GM21390 (cell line): Measurements from ENCODE around the gene FOS.
"Not testable (repeated sequence)": the region's sequence is repeated elsewhere in the genome, so short reads cannot be mapped to it uniquely, and the experiment has no call there.

Experiments
- ATAC-seq: cut with Tn5 transposase; IDR thresholded peaks from one replicate; pipeline ENCODE4 v1.9.1; 2021; ENCODE audit not compliant: unreplicated experiment

The FOS gene

DNA sequence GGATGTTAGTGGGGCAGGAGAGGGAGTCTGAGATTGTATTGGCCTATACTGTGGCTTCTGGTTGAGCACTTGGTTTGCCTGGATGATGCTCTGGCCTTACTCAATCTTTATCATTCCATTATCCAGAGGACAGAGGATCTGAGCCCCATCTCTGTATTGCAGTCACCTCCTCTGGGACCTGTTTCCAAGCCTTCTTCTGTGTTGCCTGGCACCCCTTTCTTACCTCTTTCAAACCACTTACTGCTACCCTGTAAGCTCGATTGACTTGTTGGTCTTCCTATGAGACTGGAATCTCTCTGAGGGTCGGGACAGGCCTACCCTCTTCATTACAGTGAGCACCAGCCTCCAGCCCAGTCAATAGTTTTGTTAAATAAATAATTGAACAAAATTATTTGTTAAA is 3.0 kb upstream of the FOS start:
- no peak for ATAC-seq

DNA sequence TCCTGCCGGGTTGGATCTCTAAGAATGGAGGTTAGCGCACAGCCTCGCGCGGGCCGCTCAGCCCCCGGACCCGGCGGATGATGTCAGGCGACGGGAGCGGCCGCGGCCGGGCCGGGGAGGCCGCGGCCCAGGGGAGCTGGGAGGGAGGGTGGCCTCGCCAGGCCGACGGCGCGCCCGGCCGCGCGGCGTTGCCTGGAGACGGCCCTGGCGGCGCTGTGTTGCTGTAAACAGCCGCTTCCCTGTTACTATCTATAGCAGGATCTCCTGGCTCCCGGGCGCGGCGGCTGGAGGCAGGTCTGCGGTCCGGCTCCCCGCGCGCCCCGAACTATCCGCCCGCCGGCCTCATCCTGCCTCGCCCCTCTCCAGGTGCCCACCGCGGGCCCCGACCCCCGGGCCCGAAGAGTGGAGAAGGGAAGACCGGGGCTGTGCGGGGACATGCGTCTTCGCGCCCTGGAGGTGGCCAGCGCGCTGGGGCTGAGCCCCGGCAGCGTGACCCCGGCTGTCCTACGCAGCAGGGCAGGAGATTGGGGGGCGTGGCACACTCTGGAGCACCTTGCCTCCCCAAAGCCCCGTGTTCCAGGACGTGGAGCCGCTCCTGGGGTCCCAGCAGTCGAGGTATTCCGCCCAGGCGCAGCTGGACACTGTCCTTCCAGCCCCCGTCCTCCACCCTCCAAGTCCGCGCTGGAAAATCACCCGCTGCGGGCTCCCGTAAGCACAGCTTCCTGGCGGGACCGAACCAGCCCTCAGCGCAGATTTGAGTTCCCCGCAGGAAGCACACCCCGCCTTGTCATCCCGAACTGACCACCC is 1.4 kb upstream of the FOS start:
- ATAC-seq, result no peak

DNA sequence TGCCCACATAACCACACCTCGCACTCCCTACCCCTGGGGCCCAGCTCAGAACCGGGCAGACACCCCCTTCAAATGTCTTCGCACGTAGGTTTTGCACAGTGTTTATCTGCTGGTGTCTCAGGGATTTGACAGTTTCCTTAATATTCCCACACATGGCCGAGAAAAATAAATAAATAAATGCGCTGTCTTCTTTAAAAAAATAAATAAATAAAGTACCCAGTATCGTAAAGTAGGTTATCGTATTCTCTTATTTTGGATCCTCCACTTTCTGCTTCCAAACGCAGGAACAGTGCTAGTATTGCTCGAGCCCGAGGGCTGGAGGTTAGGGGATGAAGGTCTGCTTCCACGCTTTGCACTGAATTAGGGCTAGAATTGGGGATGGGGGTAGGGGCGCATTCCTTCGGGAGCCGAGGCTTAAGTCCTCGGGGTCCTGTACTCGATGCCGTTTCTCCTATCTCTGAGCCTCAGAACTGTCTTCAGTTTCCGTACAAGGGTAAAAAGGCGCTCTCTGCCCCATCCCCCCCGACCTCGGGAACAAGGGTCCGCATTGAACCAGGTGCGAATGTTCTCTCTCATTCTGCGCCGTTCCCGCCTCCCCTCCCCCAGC is 710 bp upstream of the FOS start:
- no peak for ATAC-seq

DNA sequence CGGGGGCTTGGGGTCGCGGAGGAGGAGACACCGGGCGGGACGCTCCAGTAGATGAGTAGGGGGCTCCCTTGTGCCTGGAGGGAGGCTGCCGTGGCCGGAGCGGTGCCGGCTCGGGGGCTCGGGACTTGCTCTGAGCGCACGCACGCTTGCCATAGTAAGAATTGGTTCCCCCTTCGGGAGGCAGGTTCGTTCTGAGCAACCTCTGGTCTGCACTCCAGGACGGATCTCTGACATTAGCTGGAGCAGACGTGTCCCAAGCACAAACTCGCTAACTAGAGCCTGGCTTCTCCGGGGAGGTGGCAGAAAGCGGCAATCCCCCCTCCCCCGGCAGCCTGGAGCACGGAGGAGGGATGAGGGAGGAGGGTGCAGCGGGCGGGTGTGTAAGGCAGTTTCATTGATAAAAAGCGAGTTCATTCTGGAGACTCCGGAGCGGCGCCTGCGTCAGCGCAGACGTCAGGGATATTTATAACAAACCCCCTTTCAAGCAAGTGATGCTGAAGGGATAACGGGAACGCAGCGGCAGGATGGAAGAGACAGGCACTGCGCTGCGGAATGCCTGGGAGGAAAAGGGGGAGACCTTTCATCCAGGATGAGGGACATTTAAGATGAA is 630 bp downstream of the FOS start:
- ATAC-seq, result peak; percentile 14

DNA sequence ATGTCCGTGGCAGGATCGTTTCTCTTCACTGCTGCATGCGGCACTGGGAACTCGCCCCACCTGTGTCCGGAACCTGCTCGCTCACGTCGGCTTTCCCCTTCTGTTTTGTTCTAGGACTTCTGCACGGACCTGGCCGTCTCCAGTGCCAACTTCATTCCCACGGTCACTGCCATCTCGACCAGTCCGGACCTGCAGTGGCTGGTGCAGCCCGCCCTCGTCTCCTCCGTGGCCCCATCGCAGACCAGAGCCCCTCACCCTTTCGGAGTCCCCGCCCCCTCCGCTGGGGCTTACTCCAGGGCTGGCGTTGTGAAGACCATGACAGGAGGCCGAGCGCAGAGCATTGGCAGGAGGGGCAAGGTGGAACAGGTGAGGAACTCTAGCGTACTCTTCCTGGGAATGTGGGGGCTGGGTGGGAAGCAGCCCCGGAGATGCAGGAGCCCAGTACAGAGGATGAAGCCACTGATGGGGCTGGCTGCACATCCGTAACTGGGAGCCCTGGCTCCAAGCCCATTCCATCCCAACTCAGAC is 1.2 kb downstream of the FOS start:
- no peak for ATAC-seq

DNA sequence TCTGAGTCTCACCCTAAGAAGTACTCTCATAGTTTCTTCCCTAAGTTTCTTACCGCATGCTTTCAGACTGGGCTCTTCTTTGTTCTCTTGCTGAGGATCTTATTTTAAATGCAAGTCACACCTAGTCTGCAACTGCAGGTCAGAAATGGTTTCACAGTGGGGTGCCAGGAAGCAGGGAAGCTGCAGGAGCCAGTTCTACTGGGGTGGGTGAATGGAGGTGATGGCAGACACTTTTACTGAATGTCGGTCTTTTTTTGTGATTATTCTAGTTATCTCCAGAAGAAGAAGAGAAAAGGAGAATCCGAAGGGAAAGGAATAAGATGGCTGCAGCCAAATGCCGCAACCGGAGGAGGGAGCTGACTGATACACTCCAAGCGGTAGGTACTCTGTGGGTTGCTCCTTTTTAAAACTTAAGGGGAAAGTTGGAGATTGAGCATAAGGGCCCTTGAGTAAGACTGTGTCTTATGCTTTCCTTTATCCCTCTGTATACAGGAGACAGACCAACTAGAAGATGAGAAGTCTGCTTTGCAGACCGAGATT is 1.7 kb downstream of the FOS start:
- no peak for ATAC-seq

DNA sequence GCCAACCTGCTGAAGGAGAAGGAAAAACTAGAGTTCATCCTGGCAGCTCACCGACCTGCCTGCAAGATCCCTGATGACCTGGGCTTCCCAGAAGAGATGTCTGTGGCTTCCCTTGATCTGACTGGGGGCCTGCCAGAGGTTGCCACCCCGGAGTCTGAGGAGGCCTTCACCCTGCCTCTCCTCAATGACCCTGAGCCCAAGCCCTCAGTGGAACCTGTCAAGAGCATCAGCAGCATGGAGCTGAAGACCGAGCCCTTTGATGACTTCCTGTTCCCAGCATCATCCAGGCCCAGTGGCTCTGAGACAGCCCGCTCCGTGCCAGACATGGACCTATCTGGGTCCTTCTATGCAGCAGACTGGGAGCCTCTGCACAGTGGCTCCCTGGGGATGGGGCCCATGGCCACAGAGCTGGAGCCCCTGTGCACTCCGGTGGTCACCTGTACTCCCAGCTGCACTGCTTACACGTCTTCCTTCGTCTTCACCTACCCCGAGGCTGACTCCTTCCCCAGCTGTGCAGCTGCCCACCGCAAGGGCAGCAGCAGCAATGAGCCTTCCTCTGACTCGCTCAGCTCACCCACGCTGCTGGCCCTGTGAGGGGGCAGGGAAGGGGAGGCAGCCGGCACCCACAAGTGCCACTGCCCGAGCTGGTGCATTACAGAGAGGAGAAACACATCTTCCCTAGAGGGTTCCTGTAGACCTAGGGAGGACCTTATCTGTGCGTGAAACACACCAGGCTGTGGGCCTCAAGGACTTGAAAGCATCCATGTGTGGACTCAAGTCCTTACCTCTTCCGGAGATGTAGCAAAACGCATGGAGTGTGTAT is 2.4 kb downstream of the FOS start:
- no peak for ATAC-seq

DNA sequence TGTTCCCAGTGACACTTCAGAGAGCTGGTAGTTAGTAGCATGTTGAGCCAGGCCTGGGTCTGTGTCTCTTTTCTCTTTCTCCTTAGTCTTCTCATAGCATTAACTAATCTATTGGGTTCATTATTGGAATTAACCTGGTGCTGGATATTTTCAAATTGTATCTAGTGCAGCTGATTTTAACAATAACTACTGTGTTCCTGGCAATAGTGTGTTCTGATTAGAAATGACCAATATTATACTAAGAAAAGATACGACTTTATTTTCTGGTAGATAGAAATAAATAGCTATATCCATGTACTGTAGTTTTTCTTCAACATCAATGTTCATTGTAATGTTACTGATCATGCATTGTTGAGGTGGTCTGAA is 3.0 kb downstream of the FOS start:
- ATAC-seq, result no peak

DNA sequence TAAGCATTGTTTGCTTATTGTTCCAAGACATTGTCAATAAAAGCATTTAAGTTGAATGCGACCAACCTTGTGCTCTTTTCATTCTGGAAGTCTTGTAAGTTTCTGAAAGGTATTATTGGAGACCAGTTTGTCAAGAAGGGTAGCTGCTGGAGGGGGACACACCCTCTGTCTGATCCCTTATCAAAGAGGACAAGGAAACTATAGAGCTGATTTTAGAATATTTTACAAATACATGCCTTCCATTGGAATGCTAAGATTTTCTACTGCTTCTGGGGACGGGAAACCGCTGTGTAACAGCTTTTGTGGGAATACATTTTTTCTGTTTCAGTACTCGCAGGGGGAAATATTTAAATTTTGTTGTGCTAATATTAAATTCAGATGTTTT is 3.5 kb downstream of the FOS start:
- no peak for ATAC-seq

DNA sequence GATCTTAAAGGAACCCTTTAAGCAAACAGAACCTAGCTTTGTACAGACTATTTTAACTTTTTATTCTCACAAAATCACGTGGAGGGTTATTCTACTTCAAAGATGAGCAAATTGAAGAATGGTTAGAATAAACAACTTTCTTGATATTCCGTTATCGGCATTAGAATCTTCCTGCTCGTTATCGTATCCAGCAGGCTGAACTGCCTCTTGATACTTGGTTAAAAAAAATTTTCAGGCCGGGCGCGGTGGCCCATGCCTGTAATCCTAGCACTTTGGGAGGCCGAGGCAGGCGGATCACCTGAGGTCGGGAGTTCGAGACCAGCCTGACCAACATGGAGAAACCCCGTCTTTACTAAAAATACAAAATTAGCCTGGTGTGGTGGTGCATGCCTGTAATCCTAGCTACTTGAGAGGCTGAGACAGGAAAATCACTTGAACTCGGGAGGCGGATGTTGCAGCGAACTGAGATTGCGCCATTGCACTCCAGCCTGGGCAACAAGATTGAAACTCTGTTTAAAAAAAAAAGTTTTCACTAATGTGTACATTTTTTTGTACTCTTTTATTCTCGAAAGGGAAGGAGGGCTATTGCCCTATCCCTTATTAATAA is 4.0 kb downstream of the FOS start:
- ATAC-seq, result not testable (repeated sequence)

DNA sequence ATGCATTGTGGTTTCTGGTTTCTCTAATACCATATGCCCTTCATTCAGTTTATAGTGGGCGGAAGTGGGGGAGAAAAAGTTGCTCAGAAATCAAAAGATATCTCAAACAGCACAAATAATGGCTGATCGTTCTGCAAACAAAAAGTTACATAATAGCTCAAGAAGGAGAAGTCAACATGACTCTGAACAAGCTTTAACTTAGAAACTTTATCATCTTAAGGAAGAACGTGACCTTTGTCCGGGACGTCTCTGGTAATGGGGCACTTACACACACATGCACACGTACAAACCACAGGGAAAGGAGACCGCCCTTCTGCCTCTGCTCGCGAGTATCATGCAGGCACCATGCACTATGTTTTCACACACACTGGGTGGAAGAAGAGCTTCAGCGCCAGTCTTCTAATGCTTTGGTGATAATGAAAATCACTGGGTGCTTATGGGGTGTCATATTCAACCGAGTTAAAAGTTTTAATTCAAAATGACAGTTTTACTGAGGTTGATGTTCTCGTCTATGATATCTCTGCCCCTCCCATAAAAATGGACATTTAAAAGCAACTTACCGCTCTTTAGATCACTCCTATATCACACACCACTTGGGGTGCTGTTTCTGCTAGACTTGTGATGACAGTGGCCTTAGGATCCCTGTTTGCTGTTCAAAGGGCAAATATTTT is 4.7 kb downstream of the FOS start:
- ATAC-seq, result no peak

DNA sequence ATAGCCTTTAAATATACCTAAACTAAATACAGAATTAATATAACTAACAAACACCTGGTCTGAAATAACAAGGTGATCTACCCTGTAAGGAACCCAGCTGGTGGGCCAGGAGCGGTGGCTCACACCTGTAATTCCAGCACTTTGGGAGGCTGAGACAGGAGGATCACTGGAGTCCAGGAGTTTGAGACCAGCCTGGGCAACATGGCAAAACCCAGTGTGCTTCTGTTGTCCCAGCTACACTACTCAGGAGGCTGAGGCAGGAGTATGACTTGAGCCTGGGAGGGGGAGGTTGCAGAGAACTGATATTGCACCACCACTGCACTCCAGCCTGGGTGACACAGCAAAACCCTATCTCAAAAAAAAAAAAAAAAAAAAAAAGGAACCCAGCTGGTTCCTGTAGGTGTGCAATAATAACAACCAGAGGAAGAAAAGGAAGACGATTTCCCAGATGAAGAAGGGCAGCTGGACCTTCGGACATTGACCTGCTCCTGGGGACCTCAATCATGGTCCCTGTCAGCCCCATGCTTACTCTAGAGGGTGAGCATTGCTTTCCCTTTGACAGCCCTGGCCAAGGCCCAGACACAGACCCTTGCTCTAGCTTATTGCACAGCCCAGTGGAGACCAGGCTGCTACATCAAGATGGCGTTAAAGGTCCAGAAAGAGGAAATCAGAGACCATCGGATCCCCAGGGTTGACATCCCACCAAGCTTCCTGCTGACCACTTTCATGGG is 5.4 kb downstream of the FOS start:
- no peak for ATAC-seq

DNA sequence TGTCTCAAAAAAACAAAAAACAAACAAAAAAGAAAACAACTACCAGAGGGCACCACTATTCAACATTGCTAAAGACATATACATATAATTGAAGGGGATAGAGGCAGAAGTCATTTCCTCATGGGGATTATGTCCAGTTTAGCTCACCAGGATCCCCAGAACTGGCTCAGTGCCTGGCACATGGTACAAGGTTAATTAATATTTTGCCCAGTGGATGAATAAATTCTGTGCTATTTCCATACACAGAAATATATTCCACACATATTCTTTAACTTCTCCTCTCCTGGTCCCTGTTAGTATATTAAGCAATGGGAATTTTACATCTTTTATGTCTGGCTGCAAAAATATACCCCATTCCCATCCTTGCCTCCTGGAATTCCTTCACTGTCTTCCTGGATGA is 6.7 kb downstream of the FOS start:
- ATAC-seq, result no peak

DNA sequence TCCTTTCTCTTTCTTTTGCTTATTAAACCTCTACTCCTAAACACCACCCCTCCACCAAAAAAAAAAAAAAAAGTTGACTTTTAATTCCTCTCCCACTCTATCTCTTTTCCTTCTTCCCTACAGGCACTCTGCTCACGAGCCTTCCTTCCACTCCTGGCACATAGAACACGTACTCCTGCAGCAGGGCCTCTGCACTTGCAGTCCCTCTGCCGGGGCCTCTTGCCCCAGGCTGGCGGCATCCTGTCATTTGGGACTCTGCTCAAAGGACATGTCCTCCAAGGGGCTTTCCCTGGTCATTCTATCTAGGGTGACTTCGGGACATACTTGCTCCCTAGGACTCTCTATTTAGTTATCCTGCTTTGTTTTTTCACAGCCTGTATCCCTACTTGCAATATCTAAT is 7.7 kb downstream of the FOS start:
- no peak for ATAC-seq

DNA sequence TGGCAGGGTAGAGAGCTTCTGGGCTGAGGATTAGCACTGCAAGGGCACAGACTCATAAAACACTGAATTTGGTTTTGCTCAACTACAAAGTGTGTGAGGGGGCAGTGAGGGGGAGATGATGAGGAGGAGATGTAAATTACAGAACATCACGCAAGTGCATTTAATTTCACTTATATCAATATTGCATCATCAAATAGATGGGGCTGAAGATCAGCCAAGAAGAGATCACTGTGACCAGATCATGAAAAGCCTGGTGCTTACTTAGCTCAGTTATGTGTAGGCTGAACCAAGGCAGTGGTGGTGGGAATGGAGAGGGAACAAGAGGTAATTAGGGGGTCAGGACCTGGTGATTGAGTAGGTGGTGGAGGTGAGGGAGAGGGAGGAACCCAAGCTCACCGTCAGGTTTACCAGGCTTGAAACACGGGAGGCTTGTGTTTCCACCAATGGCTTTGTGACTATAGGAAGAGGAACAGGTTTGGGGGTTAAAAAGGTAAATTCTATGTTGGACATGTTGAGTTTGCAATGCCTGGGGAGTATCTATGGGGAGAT is 11.3 kb downstream of the FOS start:
- ATAC-seq, result no peak

DNA sequence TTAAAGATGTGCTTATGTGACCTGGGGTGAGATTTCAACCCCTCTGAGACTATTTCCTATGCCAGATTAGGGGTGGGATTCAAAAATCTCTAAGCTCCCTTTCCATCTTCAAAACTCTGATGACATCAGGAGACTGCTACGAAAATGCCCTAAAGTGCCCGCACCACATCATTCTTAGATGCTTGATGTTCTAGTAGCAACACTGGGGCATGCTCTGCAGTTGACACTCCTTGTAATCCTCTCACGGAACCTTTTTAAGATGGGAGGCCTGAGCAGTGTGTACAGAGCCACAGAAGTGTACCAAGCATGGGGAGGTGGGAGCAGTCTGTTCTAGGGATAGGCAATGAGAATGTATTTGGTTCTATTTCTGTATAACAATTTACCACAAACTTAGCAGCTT is 12.2 kb downstream of the FOS start:
- no peak for ATAC-seq

DNA sequence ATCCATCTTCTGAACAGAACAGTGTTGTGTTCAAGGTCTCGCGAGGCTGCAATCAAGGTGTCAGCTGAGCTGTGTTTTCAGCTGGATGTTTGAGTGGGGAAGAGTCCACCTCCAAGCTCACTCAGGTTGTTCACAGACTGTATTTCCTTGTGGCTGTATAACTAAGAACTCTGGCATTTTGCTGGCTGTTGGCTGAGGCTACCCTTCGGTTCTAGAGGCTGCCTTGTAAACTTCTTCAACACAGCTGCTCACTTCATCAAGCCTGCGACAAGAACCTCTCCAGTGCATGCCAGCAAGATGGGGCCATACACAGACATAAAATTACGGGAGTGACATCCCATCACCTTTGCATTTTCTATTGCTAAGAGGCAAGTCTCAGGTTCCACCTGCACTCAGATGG is 12.7 kb downstream of the FOS start:
- no peak for ATAC-seq

DNA sequence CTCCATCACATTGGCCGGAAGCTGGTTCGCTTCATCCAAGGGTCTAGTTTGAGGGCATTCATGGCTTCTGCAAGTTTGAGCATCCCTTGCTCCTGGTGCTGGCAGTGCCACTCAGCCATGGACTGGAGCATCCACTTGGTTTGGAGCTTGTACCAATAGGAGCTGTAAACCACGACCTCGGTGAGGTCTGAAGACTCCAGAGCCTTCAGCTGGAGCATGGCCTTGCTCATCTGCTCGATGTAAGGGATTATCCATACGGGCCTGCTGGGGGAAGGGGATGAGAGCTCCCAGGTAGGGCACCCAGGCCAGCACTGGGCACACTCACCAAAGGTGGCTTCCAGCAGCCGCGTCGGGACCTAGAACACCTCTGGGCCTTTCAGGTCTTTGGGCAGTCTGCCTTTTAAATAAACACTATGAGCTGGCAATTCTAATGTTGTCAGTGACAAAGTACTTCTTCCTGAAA is 13.5 kb downstream of the FOS start:
- ATAC-seq, result no peak

DNA sequence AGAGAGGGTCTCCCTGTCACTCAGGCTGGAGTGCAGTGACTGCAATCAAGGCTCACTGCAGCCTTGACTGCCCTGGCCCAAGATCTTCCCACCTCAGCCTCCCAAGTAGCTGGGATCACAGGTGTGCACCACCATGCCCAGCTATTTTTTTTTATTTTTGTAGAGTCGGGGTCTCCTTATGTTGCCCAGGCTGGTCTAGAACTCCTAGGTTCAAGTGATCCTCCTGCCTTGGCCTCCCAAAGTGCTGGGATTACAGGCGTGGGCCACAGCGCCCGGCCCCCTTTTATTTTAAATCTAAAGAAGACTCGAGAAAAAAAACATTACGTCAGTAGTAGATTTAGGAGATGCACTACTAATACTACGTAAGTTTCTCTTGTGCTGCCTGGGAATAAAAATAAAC is 14.3 kb downstream of the FOS start:
- no peak for ATAC-seq
